H1 (cell line): ENCODE measurements around the gene PCSK1N. TPM values are rescaled to one million over a fixed set of nuclear protein-coding genes. Genes with fewer than 3 reads are reported as not detected.

Experiments
- ATF2 ChIP-seq: IDR thresholded peaks from 2 replicates; pipeline ENCODE4 v1.6.1; 2012; ENCODE audit warnings: low read length, inconsistent platforms
- CHD1 ChIP-seq: IDR thresholded peaks from 2 replicates; pipeline ENCODE4 v1.6.1; 2012; ENCODE audit warnings: low read depth, low read length, improper control_type of control experiment
- CHD2 ChIP-seq: IDR thresholded peaks from 2 replicates; pipeline ENCODE4 v1.6.1; 2012; ENCODE audit warnings: low read length, improper control_type of control experiment
- E2F6 ChIP-seq: IDR thresholded peaks from 2 replicates; pipeline ENCODE4 v1.6.1; 2012; ENCODE audit warnings: inconsistent platforms
- polyA plus RNA-seq, 7 experiments: library from polyadenylated mRNA; depleted of rRNA in 3 of 7; stranded (reverse) in 5 of 7; unstranded in 2 of 7; fragments of >200 nt in 5 of 7; fragments of 200-250 nt in 2 of 7; gene quantifications; 1 replicate in 5 of 7; 2 replicates in 1 of 7; 4 replicates in 1 of 7; pipeline versions ENCODE4 v1.2.1 to v1.2.3, GENCODE V29; 2011 to 2013; ENCODE audit warnings: missing spikeins in 2 of 7, mixed read lengths in 2 of 7
- total RNA-seq: library from RNA; stranded (reverse); fragmentation: NEBNext Ultra II Directional; extraction: Animal tissue kit (Norgen Biotek cat#: 25700); gene quantifications from 2 replicates; pipeline ENCODE4 v1.2.1, GENCODE V29; 2021

The PCSK1N gene
- total and polyA plus RNA-seq, 2 of the 8 experiments (the other 6 are each of a cell fraction or from before 2014, with no cell fraction given): 3.6 to 4.5 TPM

DNA sequence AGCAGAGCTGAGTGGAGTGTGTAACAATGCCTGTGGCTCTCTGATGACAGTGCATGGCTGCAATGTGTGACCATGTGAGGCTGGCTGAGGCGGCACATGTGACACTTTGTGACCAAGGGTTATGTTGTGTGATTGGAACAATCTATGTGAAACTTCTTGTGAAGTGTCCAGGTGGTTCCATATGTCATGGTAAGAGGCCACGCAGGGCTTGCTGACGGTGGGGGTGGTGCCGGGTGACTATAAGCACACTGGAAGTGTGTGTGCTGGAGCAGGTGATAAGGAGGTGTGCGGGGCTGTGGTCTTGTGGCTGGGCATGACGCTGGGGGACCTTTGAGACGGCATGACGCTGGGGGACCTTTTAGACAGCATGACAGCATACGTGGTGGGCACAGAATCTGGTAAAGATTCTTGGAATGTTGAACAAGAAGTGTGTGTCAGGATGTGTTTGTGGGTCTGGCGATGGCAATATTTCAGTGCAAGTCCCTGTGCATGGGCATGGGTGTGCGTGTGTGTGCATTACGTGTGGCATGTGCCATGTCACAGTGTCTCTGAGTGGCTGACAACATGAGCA, 41.0 kb downstream of the PCSK1N start (continued):
- TF ChIP-seq CHD2 (no peak), CHD1 (no peak), ATF2 (no peak), E2F6 (no peak)
